Peyer's patch (tissue), 4 donors: Measurements from ENCODE around the gene CPT1B.

Experiments used
- CTCF ChIP-seq, 6 experiments: fragments of 450-650 bp in 4 of 6; fragments of 200-600 bp in 2 of 6; sonication (generic) in 1 of 6; IDR thresholded peaks; one replicate each; pipeline ENCODE4 v1.5.1; 2017 to 2019; ENCODE audit warnings: antibody characterized with exemption in 6 of 6, mild to moderate bottlenecking in 3 of 6, moderate library complexity in 1 of 6
- POLR2A ChIP-seq, 2 donors: fragments of 450-650 bp; IDR thresholded peaks; one replicate each; pipeline ENCODE4 v1.5.1; 2017; ENCODE audit warnings: antibody characterized with exemption in 2 of 2, mild to moderate bottlenecking in 2 of 2, moderate library complexity in 2 of 2

- no peak for TF ChIP-seq CTCF (IDR thresholded peaks at IDR 0.05)
- TF ChIP-seq POLR2A (IDR thresholded peaks at IDR 0.05) = no peak
Observed at GRCh38 chr22:50563413-50564160, 14.6 kb downstream of the CPT1B start.
